Non-pigmented ciliary epithelial cell (primary cell): Measurements from ENCODE around the gene DLX5.

Experiments used
- DNase-seq: peaks from one replicate; pipeline ENCODE4 v3.0.0-alpha.2; 2010; ENCODE audit warnings: low read depth

Gene DLX5

DNA sequence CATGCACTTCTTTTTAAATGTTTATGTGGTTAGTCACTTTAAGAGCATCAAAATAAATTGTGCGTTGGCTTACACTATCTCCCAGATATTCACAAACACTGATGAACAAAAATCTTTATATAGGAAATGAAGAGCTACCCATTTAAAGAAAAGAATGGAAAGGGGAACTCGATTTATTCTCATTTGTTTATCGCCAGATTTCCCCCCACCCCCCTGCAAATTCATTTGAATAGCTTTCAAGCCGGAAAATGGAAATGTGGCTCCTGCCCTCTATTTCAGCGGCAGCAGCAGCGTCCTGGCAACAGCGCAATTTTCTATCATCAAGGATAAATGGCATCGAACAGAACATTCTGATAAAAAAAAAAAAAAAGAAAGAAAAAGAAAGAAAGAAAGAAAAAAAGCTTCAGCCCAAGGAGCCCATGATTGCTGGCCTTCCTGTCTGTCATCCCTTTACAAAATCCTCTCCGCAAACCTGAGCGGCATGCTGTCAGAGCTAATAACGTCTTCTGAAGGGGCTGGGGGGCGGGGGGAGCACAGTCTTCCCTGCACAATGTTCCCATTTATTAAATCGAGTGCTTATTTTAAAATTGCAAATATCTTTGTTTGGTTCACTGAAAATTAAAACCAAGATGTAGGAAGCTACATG, 33.0 kb downstream of the DLX5 start:
- DNase-seq: no peak

- no peak for DNase-seq
Measured at GRCh38 chr7:96989859-96990317, 34.7 kb downstream of the DLX5 start.

GRCh38 chr7:96989241-96989858, 35.3 kb downstream of the DLX5 start:
- DNase-seq: no peak

GRCh38 chr7:96987719-96988118, 36.9 kb downstream of the DLX5 start:
- DNase-seq: no peak

DNA sequence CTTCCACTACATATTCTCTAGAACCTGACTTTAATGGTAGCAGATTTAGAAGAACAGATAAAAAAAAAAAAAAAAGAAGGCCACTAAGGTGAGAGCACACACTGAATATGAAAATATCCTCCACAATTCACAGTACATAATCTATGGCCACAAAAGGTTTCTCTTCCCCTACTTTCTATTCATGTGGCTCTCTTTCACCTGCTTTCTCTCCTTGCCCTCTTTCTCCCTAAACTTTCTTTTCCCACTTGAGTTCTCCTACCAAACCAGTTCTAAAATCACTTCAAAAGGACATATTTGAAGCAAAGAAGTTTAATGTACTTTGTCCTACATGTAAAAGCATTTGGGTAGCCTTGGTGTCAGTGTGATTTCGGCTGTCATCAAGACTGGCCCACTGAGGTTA, 37.7 kb downstream of the DLX5 start:
- no peak for DNase-seq

- DNase-seq: no peak
Measured at GRCh38 chr7:96985992-96986391, 38.6 kb downstream of the DLX5 start.

DNA sequence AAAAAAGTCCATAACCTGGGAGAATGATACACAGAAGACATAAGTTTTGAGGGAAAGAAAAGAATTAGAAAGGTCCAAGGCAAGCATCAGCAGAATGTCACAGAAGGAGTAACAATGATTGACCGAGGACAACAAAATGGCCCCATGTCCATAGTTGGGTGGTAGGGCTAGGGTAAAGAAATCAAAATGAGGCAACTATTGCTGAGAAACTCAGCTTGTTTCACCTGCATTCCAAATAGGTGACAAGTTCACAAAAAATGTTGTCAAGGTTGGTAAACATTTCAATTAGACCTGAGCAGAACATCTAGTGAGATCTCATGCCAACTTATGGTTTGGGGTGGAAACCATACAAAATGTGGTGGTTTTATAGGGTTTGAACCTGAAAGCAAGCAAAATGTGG, 42.0 kb downstream of the DLX5 start:
- DNase-seq: no peak

DNA sequence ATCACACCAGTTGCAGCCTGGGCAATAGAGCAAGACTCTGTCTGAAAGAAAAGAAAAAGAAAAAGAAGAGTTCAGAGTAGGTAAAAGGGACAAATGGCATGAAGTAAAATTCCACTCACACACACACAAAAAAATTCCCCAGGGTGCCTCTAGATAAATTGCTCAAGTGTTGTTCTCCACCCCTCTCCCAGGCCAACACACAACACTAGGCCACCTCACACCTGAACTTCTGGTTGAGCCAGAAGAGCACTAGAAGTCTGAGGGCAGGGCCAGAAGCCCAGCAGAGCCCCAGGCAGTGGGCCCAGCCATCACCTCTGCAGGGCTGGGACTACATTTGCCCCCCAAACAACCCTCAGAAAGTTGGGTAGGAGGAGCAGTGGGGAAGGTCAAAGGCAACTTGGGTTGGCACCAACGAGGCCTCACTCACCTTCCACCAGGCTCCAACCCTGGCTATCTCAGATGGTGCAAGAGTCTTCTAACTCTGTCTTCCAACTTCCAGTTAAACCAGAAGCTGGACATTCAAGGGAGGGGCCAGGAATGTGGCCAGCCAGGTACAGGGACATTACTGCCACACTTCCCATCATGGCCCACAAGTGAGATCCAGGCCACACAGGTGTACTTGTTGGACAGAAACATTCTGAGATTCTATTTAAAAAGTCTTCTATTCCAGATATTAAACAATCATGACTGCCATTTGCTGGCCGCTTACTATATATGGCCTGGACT, 44.9 kb downstream of the DLX5 start:
- no peak for DNase-seq

DNA sequence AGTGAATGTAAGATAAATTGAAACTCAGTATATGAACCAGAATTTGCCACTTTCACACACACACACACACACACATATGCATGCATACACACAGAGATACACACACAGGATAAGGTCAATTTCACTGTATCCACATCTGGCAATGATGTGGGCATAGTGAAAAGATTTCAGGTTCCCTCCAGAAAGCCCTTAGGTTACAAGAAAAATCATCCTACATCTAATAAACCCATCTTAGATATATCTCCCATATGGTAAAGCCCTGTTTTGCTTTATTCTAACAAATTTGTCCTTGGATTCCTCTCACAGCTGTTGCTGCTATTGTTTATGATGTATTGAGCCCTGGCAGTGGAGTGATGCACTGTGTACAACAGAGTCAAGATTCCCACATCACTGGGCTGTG, 47.2 kb downstream of the DLX5 start:
- DNase-seq: no peak

DNA sequence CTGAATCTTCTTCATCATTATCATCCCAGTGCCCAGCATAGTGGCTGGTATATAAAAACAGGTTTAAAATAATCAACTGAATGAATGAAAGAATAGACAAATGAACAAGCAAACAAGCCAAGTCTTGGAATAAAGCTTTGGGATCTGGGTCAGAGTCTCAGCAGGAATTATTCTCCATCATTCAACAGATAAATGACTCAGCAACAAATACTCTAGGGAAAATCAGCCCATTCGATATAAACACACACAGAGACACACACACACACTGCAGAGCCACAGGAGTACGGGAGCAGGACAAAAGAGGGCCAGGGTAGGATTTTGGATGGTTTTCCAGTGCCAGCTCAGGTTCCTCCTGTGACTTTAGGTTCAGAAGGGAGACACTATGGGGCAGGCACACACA, 48.5 kb downstream of the DLX5 start:
- DNase-seq: no peak

- peak; percentile 4 for DNase-seq
Measured at GRCh38 chr7:96973986-96974385, 50.6 kb downstream of the DLX5 start.

DNA sequence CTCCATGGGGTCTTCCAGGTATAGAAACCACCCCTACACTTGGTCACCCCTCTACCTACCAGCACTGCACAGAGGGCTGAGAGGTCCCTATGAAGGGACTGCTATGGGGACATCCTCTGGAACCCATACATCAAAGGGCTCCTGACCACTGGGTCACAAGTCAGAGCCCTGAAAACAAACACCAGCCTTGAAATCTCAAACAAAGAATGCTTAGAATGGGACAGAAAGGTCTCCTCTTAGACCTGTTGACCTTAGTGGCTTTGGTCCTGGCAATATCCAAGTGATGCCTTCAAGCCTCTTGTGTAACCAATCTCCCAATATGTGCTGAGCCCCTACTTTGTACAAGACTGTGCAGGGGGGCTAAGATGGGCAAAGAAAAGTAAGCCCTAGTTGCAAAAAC, 53.9 kb downstream of the DLX5 start:
- DNase-seq: no peak
